Caco-2 (cell line): ENCODE data around the gene CCDC110. TPM values are rescaled to one million over a fixed set of nuclear protein-coding genes. Genes with fewer than 3 reads are reported as not detected.

Experiments used
- BruUV-seq: library from RNA; stranded (reverse); fragments of 400-500 nt; replicated peaks from 2 replicates; lab custom pipeline; 2021; lab: Mats Ljungman, UMichigan
- CTCF ChIA-PET: fragments of 300-600 bp; sonication (Branson Sonifier 250); formaldehyde crosslinking; loops from one replicate; lab custom pipeline; 2022; ENCODE audit warnings: antibody characterized with exemption; lab: Charles Lee
- POLR2A ChIA-PET: fragments of 300-600 bp; sonication (Branson Sonifier 250); formaldehyde crosslinking; loops from one replicate; lab custom pipeline; 2022; ENCODE audit warnings: antibody characterized with exemption; lab: Charles Lee
- DNase-seq, 2 experiments: peaks; one replicate each; pipeline versions ENCODE4 v3.0.0 to v3.0.0-alpha.2; 2020 to 2022
- H3K27me3 ChIP-seq: replicated peaks from 2 replicates; pipeline ENCODE4 v1.6.0; 2011; ENCODE audit warnings: low read length; ENCODE audit not compliant: control insufficient read depth, insufficient read depth
- H3K36me3 ChIP-seq: 2 replicates; pipeline ENCODE4 v1.5.1; 2011; ENCODE audit warnings: low read length; ENCODE audit not compliant: control insufficient read depth, insufficient read depth
- H3K4me1 ChIP-seq: fragments of 250-450 bp; sonication (Bioruptor Pico); 2 replicates; pipeline ENCODE4 v1.5.1; 2020; ENCODE audit warnings: mild to moderate bottlenecking
- H3K4me3 ChIP-seq: 2 replicates; pipeline ENCODE4 v1.5.1; 2011; ENCODE audit warnings: low read depth, mild to moderate bottlenecking, control low read depth, low read length
- H3K9me3 ChIP-seq: fragments of 250-450 bp; sonication (Bioruptor Pico); 2 replicates; pipeline ENCODE4 v1.5.1; 2020; ENCODE audit warnings: mild to moderate bottlenecking, moderate library complexity
- H3K27ac Mint-ChIP-seq: one replicate; pipeline ENCODE4 v1.8.0; 2022; ENCODE audit warnings: mixed read lengths; ENCODE audit not compliant: unreplicated experiment
- H3K27me3 Mint-ChIP-seq: one replicate; pipeline ENCODE4 v1.8.0; 2022; ENCODE audit warnings: mixed read lengths; ENCODE audit not compliant: insufficient read depth, unreplicated experiment
- H3K36me3 Mint-ChIP-seq: one replicate; pipeline ENCODE4 v1.8.0; 2022; ENCODE audit warnings: mild to moderate bottlenecking, mixed read lengths; ENCODE audit not compliant: insufficient read depth, unreplicated experiment
- H3K4me1 Mint-ChIP-seq: one replicate; pipeline ENCODE4 v1.8.0; 2022; ENCODE audit warnings: low read depth, mixed read lengths; ENCODE audit not compliant: unreplicated experiment
- H3K4me3 Mint-ChIP-seq: one replicate; pipeline ENCODE4 v1.8.0; 2022; ENCODE audit warnings: mild to moderate bottlenecking, moderate library complexity, mixed read lengths; ENCODE audit not compliant: unreplicated experiment
- H3K9me3 Mint-ChIP-seq: one replicate; pipeline ENCODE4 v1.8.0; 2022; ENCODE audit warnings: mixed read lengths; ENCODE audit not compliant: unreplicated experiment
- CTCF ChIP-seq, 2 experiments: fragments of 200-600 bp in 1 of 2; IDR thresholded peaks; 1 replicate in 1 of 2; 2 replicates in 1 of 2; pipeline versions ENCODE4 v1.5.1 to v1.8.0; 2011 to 2022; ENCODE audit warnings: antibody characterized with exemption in 1 of 2, control low read depth in 1 of 2, inconsistent platforms in 1 of 2, low read depth in 1 of 2, low read length in 1 of 2, mild to moderate bottlenecking in 1 of 2, moderate library complexity in 1 of 2; ENCODE audit not compliant: insufficient read depth in 1 of 2, severe bottlenecking in 1 of 2, unreplicated experiment in 1 of 2
- intact Hi-C: fragments of 100-400 bp; cut with micrococcal nuclease; formaldehyde crosslinking; loops from one replicate; pipeline ENCODE4 v1.10.0; 2022; ENCODE audit not compliant: unreplicated experiment
- total RNA-seq: library from RNA; stranded (reverse); gene quantifications from 2 replicates; pipeline ENCODE4 v1.2.3, GENCODE V29; 2022

Gene CCDC110
- total RNA-seq, 1 experiment from 2014 or later, result not detected

- H3K9me3 Mint-ChIP-seq, result peaks cover 8% of the 10 kb centered on the region
- Histone ChIP-seq H3K36me3 (no peaks in the 10 kb centered on the region), H3K9me3 (no peaks in the 10 kb centered on the region), H3K4me3 (peak within 1 kb of the TSS; percentile 85), H3K4me1 (no peaks in the 10 kb centered on the region), H3K27me3 (no peaks in the 10 kb centered on the region)
- peaks cover 18% of the 10 kb centered on the region for H3K36me3 Mint-ChIP-seq
- intact Hi-C loops, result loop anchor here (5.0 to 10.0 kb wide), 3 partner anchors 158 to 639 kb away; partner anchors contain the start of gene SLC25A4
- DNase-seq, result no peak
- peak within 1 kb of the TSS; percentile 91 for H3K27ac Mint-ChIP-seq
- no peak for TF ChIP-seq CTCF (IDR thresholded peaks at IDR 0.05; ENCODE audit: insufficient read depth in 1 of 2, low read depth in 1 of 2, low read length in 1 of 2, severe bottlenecking in 1 of 2, unreplicated experiment in 1 of 2)
- H3K4me1 Mint-ChIP-seq, result peaks cover 7% of the 10 kb centered on the region
- no peaks in the 10 kb centered on the region for H3K27me3 Mint-ChIP-seq
- POLR2A ChIA-PET, result interaction anchor here (1.7 to 2.0 kb wide), 2 partner anchors 30 to 252 kb away, joined by 7 to 11 read pairs; partner anchors contain the start of genes SLC25A4 and UFSP2
- H3K4me3 Mint-ChIP-seq, result peak within 1 kb of the TSS; percentile 89
- TSS peak; percentile 55 for BruUV-seq
- CTCF ChIA-PET, result interaction anchor here (1.8 kb wide), 1 partner anchor 168 kb away, joined by 5 read pairs; no protein-coding TSS in a partner anchor
These were observed 76.1 kb downstream of the CCDC110 start, which contains the start of gene LRP2BP for GRCh38 chr4:185395238-185395955. TSS of gene LRP2BP (minus strand) at chr4:185395924. CDS start at chr4:185378186, 17,738 bp downstream.

Other genes starting within 250 kb of the CCDC110 start
- gene LRP2BP, start 75.8 kb downstream of the CCDC110 start, total RNA-seq, result 0.20 and 0.46 TPM in 2 replicates
- gene ANKRD37, start 74.9 kb downstream of the CCDC110 start, total RNA-seq, result 2.4 and 3.6 TPM in 2 replicates
- gene UFSP2, start 45.8 kb downstream of the CCDC110 start, total RNA-seq, result 17.4 and 26.2 TPM in 2 replicates
- 3.6 and 4.8 TPM in 2 replicates for gene PDLIM3, start 63.8 kb upstream of the CCDC110 start, total RNA-seq